Measurements from ENCODE around the gene CACNA1D.

Gene CACNA1D

DNA sequence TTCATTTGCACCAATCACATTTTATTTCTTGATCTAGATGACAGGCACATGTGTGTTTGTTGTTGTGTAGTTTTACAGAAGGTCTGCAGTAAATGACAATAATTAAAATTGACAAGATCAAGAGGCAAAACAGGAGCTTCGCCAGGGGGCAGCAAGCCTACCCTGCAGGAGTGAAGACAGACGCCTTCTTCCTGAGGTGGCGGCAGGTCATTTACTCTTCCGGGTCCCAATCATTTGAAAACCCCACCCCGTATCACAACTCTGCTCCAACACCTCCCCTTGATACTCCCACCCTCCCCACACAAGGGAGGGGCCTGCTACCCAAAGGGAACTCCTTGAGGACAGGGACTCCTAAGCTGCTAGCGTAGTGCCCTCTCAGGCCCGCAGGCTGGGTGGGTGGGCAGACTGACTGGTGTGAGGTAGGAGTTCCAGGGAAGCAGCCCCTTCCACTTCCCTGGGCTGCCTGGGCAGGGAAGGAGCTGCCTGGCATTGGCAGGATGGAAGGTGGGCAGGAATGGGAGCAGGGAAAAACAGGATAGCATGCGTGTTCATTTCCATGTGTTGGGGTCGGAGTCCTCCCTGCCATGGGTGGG, 338.7 kb downstream of the CACNA1D start:
- Histone ChIP-seq H3K4me3 (ENCODE audit: low read length) (no peak overlapping the region), H3K27me3 (ENCODE audit: insufficient read depth, low read length) (no peaks in the 10 kb centered on the region), H3K9me3 (ENCODE audit: insufficient read depth, low read depth, low read length) (no peaks in the 10 kb centered on the region), H3K4me1 (ENCODE audit: insufficient read depth, low read length) (no peaks in the 10 kb centered on the region), H3K27ac (ENCODE audit: low read depth, low read length) (no peak overlapping the region), H3K9ac (ENCODE audit: low read depth, low read length) (no peak overlapping the region), H3K36me3 (ENCODE audit: insufficient read depth, low read length) (no peaks in the 10 kb centered on the region)
- WGBS = 91% methylated on average over 9 of the region's 9 CpGs

DNA sequence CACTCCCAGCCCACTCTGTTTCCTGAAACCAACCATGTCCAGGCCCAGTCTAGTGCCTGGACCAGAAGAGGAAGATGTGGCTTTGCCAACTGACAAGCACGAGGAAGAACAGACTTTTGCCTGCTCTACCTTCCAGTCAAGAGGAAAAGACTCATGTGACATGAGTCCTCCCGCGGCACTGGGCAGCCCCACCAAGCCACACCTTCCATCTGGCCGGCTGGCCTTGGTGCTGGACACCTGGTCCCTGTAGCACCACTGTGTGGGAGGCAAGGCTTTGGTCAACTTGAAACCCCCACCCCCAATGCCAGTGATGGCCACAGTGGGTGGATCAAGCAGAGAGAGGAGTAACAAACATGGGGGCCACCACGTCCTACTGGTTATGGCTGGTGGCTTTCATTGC, 339.3 kb downstream of the CACNA1D start:
- Histone ChIP-seq H3K9ac (ENCODE audit: low read depth, low read length) (no peak overlapping the region), H3K27ac (ENCODE audit: low read depth, low read length) (no peak overlapping the region), H3K4me3 (ENCODE audit: low read length) (no peak overlapping the region), H3K9me3 (ENCODE audit: insufficient read depth, low read depth, low read length) (no peaks in the 10 kb centered on the region), H3K27me3 (ENCODE audit: insufficient read depth, low read length) (no peaks in the 10 kb centered on the region), H3K36me3 (ENCODE audit: insufficient read depth, low read length) (no peaks in the 10 kb centered on the region), H3K4me1 (ENCODE audit: insufficient read depth, low read length) (no peaks in the 10 kb centered on the region)
- WGBS = 93% methylated on average over 5 of the region's 5 CpGs

DNA sequence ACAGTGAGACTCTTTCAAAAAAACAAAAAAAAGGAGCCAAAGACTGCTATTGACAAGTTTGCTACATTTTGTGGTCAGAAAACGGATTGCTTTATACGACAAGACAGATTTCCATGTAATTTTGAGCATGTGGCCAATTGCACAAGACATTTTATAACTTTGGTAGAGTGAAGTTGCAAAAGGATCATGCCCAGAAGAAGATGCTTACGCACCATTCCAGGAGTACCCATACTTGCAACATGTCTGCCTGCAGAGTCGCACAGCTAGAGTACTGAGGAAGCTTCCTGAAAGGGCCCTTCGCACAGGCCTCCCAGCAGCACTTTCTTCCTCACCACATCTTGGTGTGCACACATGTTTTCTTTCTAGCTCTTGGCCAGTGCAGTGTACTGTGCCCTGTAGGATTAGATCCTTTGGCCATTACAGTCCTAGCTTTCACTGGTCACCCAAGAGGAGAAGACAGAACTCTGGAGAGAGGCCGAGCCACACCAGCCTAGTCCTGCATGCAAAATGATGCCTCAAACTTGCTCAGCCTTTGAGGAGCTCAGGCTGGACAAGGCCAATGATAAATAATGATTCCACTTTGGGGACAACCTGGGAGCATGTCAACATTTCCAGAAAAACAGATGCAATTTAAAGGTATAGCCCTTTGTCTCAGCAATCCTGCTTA, 340.2 kb downstream of the CACNA1D start:
- Histone ChIP-seq H3K36me3 (ENCODE audit: insufficient read depth, low read length) (peaks cover 5% of the 10 kb centered on the region; the same call in 1 of the 2 replicates), H3K4me1 (ENCODE audit: insufficient read depth, low read length) (no peaks in the 10 kb centered on the region), H3K9me3 (ENCODE audit: insufficient read depth, low read depth, low read length) (no peaks in the 10 kb centered on the region), H3K4me3 (ENCODE audit: low read length) (no peak overlapping the region), H3K27me3 (ENCODE audit: insufficient read depth, low read length) (no peaks in the 10 kb centered on the region), H3K27ac (ENCODE audit: low read depth, low read length) (no peak overlapping the region), H3K9ac (ENCODE audit: low read depth, low read length) (no peak overlapping the region)
- WGBS = 96% methylated on average over 6 of the region's 6 CpGs

DNA sequence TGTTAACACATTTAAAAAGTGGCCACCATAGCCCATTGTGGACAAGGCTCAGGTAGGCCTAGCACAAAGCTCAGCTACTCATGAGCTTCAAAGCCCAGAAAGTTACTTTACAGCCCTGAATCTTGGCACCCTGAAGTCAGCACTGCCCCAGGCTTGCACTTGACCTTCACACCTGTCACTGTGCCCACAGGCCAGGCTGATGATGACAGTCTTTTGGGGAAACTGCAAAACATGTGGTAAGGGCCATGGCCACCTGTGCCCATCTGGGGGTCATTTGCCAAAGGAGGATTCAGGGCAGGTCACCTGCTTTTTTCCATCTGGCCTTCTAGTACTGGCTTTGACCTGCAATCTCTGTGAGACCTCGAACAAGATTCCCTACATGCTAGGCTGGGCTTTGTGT, 340.8 kb downstream of the CACNA1D start:
- H3K9ac ChIP-seq (ENCODE audit: low read depth, low read length) = no peak overlapping the region
- WGBS = 95% methylated on average over 1 of the region's 1 CpG
- H3K9me3 ChIP-seq (ENCODE audit: insufficient read depth, low read depth, low read length) = no peaks in the 10 kb centered on the region
- peaks cover 5% of the 10 kb centered on the region; the same call in 1 of the 2 replicates for H3K36me3 ChIP-seq (ENCODE audit: insufficient read depth, low read length)
- no peaks in the 10 kb centered on the region for H3K4me1 ChIP-seq (ENCODE audit: insufficient read depth, low read length)
- no peak overlapping the region for H3K4me3 ChIP-seq (ENCODE audit: low read length)
- H3K27ac ChIP-seq (ENCODE audit: low read depth, low read length) = no peak overlapping the region
- H3K27me3 ChIP-seq (ENCODE audit: insufficient read depth, low read length) = no peaks in the 10 kb centered on the region

DNA sequence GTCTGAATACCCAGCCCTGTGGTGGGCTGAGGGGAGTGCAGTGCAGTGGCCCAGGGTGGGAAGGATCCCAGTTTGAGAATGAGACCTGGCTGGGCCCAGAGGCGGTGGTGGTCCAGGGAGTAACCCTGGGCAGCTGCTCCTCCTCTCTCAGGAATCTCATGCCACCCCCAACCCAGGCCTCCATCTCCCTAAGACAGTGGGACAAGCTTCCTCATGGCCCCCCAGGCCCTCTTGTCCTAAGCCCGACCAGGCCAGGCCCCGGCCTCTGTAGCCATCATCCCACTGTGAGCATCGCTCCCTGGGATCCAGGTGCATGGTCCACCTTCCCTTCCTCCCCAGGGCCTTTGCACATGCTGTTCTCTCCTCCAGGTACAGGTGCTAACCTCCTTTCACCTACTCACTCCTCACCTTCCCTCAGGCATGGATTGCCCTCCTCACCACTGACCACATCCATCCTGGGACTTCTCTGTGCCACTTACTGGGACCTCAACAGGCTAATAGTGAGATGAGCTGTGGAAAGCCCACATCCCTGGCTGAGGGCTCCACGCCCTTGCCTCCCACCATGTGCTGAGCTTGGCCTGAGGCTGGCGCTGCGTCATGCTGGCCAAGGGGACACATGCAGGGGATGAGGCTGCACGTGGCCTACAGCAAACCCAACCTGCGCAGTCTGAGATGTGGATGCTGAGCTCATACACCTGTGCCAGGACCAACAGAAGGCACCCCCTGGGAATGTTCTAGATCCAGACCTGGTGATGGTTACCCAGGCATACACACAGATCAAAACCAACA, 341.9 kb downstream of the CACNA1D start:
- Histone ChIP-seq H3K9me3 (ENCODE audit: insufficient read depth, low read depth, low read length) (no peaks in the 10 kb centered on the region), H3K9ac (ENCODE audit: low read depth, low read length) (no peak overlapping the region), H3K27me3 (ENCODE audit: insufficient read depth, low read length) (no peaks in the 10 kb centered on the region), H3K4me1 (ENCODE audit: insufficient read depth, low read length) (no peaks in the 10 kb centered on the region), H3K27ac (ENCODE audit: low read depth, low read length) (no peak overlapping the region), H3K36me3 (ENCODE audit: insufficient read depth, low read length) (peaks cover 5% of the 10 kb centered on the region; the same call in 1 of the 2 replicates), H3K4me3 (ENCODE audit: low read length) (no peak overlapping the region)
- 94% methylated on average over 9 of the region's 9 CpGs for WGBS

DNA sequence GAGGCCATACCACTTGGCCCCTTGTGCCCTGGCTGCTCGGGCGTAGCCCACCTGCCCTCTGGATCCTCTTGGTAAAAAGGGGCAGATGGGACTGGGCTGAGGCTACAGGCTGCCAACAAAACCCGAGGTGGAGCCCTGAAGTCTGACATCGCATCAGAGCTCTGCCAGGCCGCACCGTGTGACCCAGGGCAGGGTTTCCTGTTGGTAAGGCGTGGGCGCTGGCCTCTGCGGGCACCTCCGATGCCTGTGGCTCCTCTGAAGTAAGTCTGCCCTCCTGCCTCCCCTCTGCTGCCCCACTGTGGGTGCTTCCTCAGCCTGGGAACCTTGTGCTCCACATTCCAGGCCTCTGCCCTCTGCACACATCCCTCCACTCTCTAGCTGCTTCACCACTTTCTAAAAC, 342.9 kb downstream of the CACNA1D start:
- Histone ChIP-seq H3K36me3 (ENCODE audit: insufficient read depth, low read length) (peaks cover 5% of the 10 kb centered on the region; the same call in 1 of the 2 replicates), H3K9me3 (ENCODE audit: insufficient read depth, low read depth, low read length) (no peaks in the 10 kb centered on the region), H3K27me3 (ENCODE audit: insufficient read depth, low read length) (no peaks in the 10 kb centered on the region), H3K9ac (ENCODE audit: low read depth, low read length) (no peak overlapping the region), H3K4me1 (ENCODE audit: insufficient read depth, low read length) (0 out of 2 replicates have a peak, but pooled peaks cover under 1% of the 10 kb centered on the region), H3K27ac (ENCODE audit: low read depth, low read length) (no peak overlapping the region), H3K4me3 (ENCODE audit: low read length) (no peak overlapping the region)
- WGBS = 96% methylated on average over 10 of the region's 10 CpGs

DNA sequence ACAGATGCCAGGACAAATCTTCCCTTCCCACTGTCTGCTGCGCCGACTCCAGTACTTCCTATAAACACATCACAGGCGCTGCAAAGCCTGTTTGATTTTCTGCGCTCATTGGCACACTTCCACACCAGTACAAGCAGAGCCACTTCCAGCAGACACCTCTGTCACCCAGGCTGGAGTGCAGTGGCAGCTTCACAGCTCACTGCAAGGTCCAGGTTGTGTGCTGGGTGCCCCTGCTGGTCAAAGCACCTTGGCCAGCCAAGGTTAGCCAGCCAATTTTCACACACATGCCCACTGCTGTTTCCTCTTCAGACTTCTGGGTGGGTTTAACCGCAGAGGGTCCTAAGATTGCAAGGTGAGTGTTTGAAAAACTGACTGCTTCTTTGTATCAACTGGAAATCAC, 346.9 kb downstream of the CACNA1D start:
- Histone ChIP-seq H3K36me3 (ENCODE audit: insufficient read depth, low read length) (peaks cover 5% of the 10 kb centered on the region; the same call in 1 of the 2 replicates), H3K27me3 (ENCODE audit: insufficient read depth, low read length) (peaks cover 2% of the 10 kb centered on the region; the same call in 1 of the 2 replicates), H3K9me3 (ENCODE audit: insufficient read depth, low read depth, low read length) (no peaks in the 10 kb centered on the region), H3K9ac (ENCODE audit: low read depth, low read length) (no peak overlapping the region), H3K4me3 (ENCODE audit: low read length) (no peak overlapping the region), H3K4me1 (ENCODE audit: insufficient read depth, low read length) (peaks cover 11% of the 10 kb centered on the region), H3K27ac (ENCODE audit: low read depth, low read length) (no peak overlapping the region)
- WGBS = 97% methylated on average over 5 of the region's 5 CpGs

DNA sequence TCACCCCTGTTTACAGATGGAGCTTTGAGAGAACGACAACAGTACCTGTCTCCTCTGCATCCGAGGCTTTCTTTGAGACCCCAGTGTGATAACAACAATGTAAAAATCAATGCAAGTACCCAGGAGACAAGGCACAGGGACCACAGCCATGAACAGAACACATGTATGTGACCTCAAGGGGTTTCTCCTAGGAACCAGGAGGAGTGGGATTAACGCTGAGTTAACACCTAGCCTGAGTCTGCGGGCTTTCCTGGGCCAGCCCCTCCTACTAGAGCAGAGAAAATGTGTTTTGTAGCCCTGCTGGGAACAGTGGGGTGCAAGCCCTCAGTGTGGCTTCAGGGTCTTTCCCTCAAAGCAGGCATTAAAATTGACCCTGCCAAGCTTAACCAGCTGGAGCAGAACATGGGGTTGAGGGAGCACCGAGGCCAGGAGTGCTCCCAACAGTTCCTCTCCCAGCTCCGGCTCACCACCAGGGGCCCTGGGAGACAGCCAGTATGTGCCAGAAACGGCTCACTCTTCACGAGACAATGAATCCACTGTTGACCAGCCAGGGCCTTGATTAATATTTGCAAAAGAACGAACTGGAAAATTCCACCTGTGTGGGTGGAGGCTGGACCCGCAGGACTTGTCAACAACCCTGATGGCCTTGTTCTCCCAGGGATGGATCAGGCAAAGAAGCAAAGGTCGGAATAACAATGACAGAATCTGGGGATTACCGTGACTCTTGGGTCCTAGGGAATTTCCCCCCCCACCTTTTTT, 348.2 kb downstream of the CACNA1D start:
- 47% methylated on average over 12 of the region's 12 CpGs for WGBS
- Histone ChIP-seq H3K36me3 (ENCODE audit: insufficient read depth, low read length) (peaks cover 5% of the 10 kb centered on the region; the same call in 1 of the 2 replicates), H3K9me3 (ENCODE audit: insufficient read depth, low read depth, low read length) (no peaks in the 10 kb centered on the region; the same call in 1 of the 2 replicates), H3K9ac (ENCODE audit: low read depth, low read length) (no peak overlapping the region), H3K27me3 (ENCODE audit: insufficient read depth, low read length) (peaks cover 16% of the 10 kb centered on the region), H3K4me3 (ENCODE audit: low read length) (no peak overlapping the region), H3K27ac (ENCODE audit: low read depth, low read length) (no peak overlapping the region; the same call in 1 of the 2 replicates), H3K4me1 (ENCODE audit: insufficient read depth, low read length) (peaks cover 11% of the 10 kb centered on the region)

DNA sequence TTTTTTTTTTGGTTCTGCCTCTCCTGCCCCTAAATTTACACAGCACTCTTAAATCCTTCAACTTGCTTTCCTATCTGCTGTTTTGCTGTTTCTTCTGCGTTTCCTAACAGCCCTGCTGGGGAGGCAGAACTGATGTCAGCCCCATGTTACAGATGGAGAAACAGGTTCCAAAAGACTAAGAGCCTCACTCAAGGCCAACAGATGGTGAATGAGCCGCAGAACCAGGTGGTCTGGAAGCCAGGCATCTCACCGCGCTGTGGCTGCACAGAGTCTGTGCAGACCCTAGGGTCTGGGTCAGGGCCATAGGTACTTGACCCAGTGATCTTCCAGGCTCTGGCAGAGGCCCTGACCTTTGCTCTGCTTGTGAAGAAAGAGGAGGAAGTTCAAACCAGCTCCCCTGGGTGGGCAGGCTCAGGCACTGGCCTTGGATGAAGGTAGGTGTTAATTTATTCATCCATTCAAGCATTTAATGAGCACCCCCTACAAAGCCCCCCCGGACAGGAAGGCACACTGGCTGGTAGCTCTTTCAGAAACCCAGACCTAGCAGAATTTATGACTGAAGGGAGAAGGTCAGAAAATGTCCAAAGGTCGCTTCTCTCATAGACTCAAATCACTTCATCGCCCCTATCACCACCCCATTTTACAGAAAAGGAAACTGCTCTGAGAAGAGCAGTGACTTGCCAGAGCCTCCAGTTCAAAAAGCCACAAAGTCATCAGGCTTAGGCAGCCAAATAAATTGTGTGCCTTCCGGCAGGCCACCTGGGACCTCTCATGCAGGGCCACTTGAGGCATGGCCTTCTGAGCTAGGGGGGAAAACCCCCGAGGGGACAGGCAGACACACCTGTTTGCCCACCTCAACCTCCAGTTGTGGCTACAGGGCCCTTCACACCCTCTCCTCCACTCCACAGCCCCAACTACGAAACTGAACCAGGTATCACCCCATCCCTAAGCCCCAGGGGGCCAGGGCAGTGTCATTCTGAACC, 349.1 kb downstream of the CACNA1D start:
- Histone ChIP-seq H3K27me3 (ENCODE audit: insufficient read depth, low read length) (peaks cover 22% of the 10 kb centered on the region), H3K9me3 (ENCODE audit: insufficient read depth, low read depth, low read length) (no peaks in the 10 kb centered on the region; the same call in 1 of the 2 replicates), H3K27ac (ENCODE audit: low read depth, low read length) (peak overlapping the region; percentile 28; the same call in 1 of the 2 replicates), H3K4me3 (ENCODE audit: low read length) (no peak overlapping the region), H3K36me3 (ENCODE audit: insufficient read depth, low read length) (peaks cover 5% of the 10 kb centered on the region; the same call in 1 of the 2 replicates), H3K9ac (ENCODE audit: low read depth, low read length) (no peak overlapping the region), H3K4me1 (ENCODE audit: insufficient read depth, low read length) (peaks cover 11% of the 10 kb centered on the region)
- 83% methylated on average over 9 of the region's 10 CpGs for WGBS

Data from HUES64 (cell line).